CD4-positive, alpha-beta T cell treated with Interferon alpha-2 for 1 hour (primary cell): ENCODE data around the gene ISLR.

Experiments
- DNase-seq, 2 donors: peaks; one replicate each; pipeline ENCODE4 v3.0.0-alpha.2; 2020 to 2022

ISLR gene

DNA sequence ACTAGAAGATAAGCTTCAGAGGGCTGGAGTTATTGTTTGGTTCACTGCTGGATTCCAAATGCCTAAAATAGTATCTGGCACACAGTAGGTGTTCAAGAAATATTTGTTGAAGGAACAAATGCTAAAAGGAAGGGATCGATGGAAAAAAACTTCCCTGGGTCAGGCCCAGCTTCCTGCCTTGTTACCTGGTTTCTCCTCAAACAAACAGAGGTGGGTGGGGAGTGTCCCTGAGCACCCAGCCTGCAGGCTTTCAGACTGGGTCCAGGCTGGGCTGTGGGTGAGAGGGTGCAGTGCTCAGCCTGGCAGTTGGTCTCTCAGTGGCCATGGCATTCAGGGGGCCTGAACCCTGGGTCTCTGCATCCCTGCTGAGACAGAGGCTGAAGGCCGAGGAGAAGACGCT, 43.4 kb downstream of the ISLR start:
- DNase-seq = no peak

DNA sequence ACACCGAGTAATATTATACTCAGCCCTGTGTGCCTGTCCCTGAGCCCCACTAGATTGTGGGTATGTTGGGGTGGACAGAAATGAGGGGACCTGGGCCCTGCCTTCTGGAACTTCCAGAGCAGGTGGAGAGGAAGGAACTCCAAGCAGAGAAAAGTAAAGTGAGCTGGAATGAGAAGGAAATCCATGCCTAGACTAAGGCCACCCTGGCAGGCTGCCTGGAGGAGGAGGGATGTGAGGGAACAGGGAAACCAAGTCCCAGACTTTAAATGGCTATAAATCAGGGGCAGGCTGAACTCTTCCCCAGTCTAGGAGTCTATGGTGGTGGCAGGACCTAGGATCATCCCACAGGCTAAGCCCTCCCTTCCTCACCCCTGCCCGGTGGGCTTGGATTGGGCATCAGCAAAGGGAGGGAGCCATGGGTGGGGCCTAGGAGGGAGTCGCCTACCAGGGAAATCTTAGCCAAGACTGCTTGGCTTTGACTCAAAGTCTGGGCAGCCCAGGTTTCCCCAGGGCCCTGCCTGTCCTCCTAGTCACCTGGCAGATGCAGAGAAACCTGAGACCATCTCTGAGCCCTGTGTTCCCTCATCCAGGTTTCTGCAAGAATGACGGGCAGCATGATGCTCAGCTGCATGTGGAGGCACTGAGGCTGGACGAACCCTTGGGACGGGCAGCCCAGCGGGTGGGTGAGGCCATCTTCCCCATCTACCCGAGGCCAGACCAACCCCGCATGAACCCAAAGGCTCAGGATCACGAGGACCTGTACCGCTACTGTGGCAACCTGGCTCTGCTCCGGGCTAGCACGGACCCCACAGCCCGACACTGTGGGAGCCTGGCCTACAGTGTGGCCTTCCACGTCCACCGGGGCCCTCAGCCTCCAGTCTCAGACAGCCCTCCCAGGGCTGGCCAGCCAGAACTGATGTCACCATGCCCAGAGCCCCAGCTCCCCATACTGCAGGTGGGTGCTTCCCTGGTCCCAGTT, 44.7 kb downstream of the ISLR start:
- DNase-seq = no peak

DNA sequence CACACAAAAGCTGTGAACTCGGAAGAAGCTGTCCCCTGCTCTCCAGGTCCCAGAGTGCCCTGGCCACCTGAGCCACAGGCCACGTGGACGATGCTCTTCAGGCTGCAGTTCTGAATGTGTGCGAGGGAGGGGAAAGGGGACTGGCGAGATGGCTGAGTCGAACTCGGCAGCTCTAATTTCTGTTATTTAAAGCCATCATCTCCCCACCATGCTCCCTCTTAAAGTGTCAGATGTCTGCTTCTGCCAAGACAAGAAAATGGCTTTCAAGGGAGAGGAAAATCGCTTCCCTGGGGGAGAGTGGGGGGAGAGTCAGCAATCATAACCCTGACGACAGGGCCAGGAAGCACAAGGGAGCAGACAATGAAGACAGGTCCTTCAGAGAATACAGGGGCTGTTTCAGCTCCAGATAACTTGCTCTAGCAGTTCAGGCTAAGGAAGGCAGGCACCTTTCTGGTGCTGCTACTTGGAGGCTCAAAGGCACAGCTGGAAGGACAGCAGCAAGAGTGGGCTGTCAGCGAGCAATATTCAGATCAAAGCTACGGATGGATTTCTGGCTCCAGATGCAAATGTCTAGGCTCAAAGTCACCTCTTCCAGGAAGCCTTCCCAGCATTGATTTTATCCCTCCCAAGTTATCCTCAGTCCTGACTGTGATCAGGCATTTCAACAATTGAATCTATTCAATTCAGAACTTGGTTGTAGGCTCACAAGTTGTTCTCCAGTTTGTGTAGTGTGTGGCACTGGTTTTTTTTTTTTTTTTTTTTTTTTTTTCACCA, 47.2 kb downstream of the ISLR start:
- no peak for DNase-seq

DNA sequence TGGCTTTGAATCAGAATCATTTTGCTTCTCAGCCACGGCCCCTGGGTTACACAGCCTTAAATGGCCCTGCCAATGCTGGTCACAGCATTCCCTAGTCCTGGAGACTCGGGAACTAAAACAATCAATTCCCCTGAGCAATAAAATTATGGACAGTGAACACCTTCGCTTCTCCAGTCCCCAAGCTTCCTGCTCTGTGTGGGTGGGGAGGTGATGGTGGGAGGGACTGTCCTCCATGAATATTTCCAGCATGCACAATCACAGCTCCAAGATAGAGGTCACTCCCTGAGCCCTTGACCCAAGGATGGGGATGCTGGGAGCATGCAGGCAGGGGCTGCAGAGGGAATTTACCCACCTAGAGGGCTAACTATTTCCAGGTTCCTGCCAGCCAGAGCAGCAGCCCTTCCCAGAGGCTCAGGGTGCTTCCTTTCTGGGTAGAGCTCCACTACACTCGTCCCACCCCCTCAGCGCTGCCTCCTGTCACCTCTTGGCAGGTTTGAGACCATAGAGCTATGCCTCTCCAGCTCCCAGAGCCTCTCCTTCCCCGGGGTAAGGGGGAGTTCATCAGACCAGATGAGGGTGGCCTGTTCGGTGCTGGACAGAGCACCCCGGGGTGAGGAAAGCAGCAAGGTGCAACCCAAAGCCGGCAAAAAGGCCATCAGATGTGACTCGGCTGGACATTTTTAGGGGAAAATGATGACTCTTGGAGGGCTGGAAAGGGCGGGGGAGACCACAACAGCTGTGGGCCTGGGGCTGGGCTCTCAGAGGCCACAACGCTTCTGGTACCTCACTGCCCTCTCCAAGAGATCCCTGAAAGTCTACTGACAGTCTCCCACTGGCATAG, 48.1 kb downstream of the ISLR start:
- DNase-seq = no peak

DNA sequence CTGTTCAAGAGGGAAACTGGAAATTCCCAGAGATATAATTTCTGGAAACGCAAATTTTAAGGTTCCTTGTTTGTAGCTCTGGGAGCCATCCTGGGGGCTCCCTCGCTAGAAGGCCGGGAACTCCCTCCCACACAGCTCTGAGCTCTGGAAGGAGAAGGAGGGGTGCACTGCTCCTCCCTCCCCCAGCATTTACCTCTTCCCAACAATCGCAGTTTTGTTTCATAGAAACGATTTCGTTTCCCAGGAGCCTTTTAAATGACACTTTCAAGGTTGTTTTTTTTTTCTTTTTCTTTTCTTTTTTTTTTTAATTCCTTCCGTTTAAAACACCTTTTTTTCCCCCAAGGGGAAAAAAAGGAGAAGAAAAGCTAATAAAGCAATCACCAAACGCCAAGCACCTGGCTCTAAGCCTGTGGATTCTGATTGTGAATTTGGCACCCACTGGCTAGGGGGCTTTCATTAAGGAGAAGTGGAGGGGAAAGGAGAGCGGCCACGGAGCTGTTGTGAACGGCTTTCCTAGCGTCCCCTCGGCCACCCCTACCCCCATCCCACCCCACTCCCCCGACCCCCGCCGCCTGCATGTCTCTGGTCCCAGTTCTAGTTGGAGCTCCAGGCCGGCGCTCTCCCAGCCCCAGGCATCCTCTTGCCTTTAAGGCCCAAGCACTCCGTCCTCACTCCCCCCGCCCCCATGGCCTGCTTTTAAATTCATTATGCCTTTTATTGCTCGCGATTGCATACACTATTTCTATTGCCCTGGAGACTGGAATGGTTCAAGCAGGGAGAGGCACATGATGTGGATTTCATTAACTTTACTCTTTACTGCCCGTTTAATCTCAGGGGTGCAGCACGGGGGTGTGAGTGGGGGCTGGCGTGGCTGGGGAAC, 49.0 kb downstream of the ISLR start:
- no peak for DNase-seq

DNA sequence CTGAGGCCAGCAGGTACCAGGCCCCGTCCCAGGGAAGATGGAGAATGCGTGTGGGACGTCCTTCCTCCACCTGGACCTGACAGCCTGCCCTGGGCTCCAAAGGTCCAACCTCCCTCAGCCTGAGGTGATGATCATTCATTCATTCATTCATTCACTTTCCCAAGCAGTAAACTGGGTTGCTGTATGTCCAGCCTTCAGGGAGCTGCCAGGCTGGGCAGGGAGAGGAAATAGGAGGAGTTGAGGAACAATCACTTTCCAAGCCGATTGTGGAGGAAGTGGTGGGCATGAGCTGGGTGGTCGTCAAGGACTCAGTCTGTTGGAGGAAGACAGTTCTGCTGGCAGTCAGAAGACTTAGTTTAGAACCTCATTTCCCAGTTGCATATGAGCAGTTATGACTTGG, 52.4 kb downstream of the ISLR start:
- no peak for DNase-seq
